Measurements from ENCODE around the gene PDSS2. TPM values are rescaled to one million over a fixed set of nuclear protein-coding genes. Genes with fewer than 3 reads are reported as not detected.

PDSS2 gene
- total RNA-seq, 1 donor from 2014 or later: 14.9 TPM

GRCh38 chr6:107416145-107416544 is 43.2 kb downstream of the PDSS2 start:
- H3K27ac Mint-ChIP-seq (ENCODE audit: unreplicated experiment): no peak overlapping the region
- no peaks in the 10 kb centered on the region for H3K4me1 Mint-ChIP-seq
- H3K27me3 Mint-ChIP-seq (ENCODE audit: low read depth): no peaks in the 10 kb centered on the region
- no peak for TF ChIP-seq CTCF (conservative IDR thresholded peaks at IDR 0.05)
- no peak overlapping the region for H3K4me3 Mint-ChIP-seq
- peaks cover 2% of the 10 kb centered on the region for H3K36me3 Mint-ChIP-seq (ENCODE audit: low read depth)
- no peaks in the 10 kb centered on the region for H3K9me3 Mint-ChIP-seq
- DNase-seq (ENCODE audit: low read depth, low spot score): no peak

- H3K4me1 Mint-ChIP-seq: no peaks in the 10 kb centered on the region
- no peak overlapping the region for H3K27ac Mint-ChIP-seq (ENCODE audit: unreplicated experiment)
- H3K36me3 Mint-ChIP-seq (ENCODE audit: low read depth): peaks cover 2% of the 10 kb centered on the region
- H3K9me3 Mint-ChIP-seq: no peaks in the 10 kb centered on the region
- no peak for DNase-seq (ENCODE audit: low read depth, low spot score)
- no peak overlapping the region for H3K4me3 Mint-ChIP-seq
- no peaks in the 10 kb centered on the region for H3K27me3 Mint-ChIP-seq (ENCODE audit: low read depth)
- no peak for TF ChIP-seq CTCF (conservative IDR thresholded peaks at IDR 0.05)
These were observed 45.3 kb downstream of the PDSS2 start for GRCh38 chr6:107413966-107414645.

- H3K4me1 Mint-ChIP-seq: peaks cover 4% of the 10 kb centered on the region
- TF ChIP-seq CTCF (conservative IDR thresholded peaks at IDR 0.05): no peak
- no peaks in the 10 kb centered on the region for H3K36me3 Mint-ChIP-seq (ENCODE audit: low read depth)
- H3K27ac Mint-ChIP-seq (ENCODE audit: unreplicated experiment): no peak overlapping the region
- no peak overlapping the region for H3K4me3 Mint-ChIP-seq
- H3K9me3 Mint-ChIP-seq: no peaks in the 10 kb centered on the region
- no peaks in the 10 kb centered on the region for H3K27me3 Mint-ChIP-seq (ENCODE audit: low read depth)
- DNase-seq (ENCODE audit: low read depth, low spot score): no peak
These were observed 48.2 kb downstream of the PDSS2 start for GRCh38 chr6:107411161-107411560.

GRCh38 chr6:107409942-107410341 is 49.4 kb downstream of the PDSS2 start:
- H3K27ac Mint-ChIP-seq (ENCODE audit: unreplicated experiment): no peak overlapping the region
- DNase-seq (ENCODE audit: low read depth, low spot score): no peak
- H3K27me3 Mint-ChIP-seq (ENCODE audit: low read depth): no peaks in the 10 kb centered on the region
- H3K4me3 Mint-ChIP-seq: no peak overlapping the region
- H3K9me3 Mint-ChIP-seq: peaks cover 4% of the 10 kb centered on the region
- peaks cover 4% of the 10 kb centered on the region for H3K36me3 Mint-ChIP-seq (ENCODE audit: low read depth)
- no peak for TF ChIP-seq CTCF (conservative IDR thresholded peaks at IDR 0.05)
- H3K4me1 Mint-ChIP-seq: peaks cover 4% of the 10 kb centered on the region

- H3K4me1 Mint-ChIP-seq: peaks cover 4% of the 10 kb centered on the region
- H3K9me3 Mint-ChIP-seq: peaks cover 14% of the 10 kb centered on the region
- H3K36me3 Mint-ChIP-seq (ENCODE audit: low read depth): peaks cover 15% of the 10 kb centered on the region
- no peaks in the 10 kb centered on the region for H3K27me3 Mint-ChIP-seq (ENCODE audit: low read depth)
- DNase-seq (ENCODE audit: low read depth, low spot score): no peak
- no peak overlapping the region for H3K27ac Mint-ChIP-seq (ENCODE audit: unreplicated experiment)
- H3K4me3 Mint-ChIP-seq: no peak overlapping the region
- no peak for TF ChIP-seq CTCF (conservative IDR thresholded peaks at IDR 0.05)
These were observed 50.6 kb downstream of the PDSS2 start for GRCh38 chr6:107408714-107409113.

Measured in neural crest cell (in vitro differentiated cells).